ENCODE data around the gene FAM53B. TPM values are rescaled to one million over a fixed set of nuclear protein-coding genes. Genes with fewer than 3 reads are reported as not detected.

Gene FAM53B
- total RNA-seq, 4 donors from 2014 or later, result 21.9 to 42.6 (median 32.2) TPM

GRCh38 chr10:124693801-124694416 lies 50.3 kb downstream of the FAM53B start:
- ATAC-seq (ENCODE audit: low FRiP score), result no peak
- TF ChIP-seq CTCF (IDR thresholded peaks at IDR 0.05), result no peak
- DNase-seq (ENCODE audit: low spot score), result no peak

- DNase-seq (ENCODE audit: low spot score) (no peak), ATAC-seq (ENCODE audit: low FRiP score) (no peak)
- TF ChIP-seq CTCF (IDR thresholded peaks at IDR 0.05), result no peak
Measured at GRCh38 chr10:124693396-124693795, 50.8 kb downstream of the FAM53B start.

DNA sequence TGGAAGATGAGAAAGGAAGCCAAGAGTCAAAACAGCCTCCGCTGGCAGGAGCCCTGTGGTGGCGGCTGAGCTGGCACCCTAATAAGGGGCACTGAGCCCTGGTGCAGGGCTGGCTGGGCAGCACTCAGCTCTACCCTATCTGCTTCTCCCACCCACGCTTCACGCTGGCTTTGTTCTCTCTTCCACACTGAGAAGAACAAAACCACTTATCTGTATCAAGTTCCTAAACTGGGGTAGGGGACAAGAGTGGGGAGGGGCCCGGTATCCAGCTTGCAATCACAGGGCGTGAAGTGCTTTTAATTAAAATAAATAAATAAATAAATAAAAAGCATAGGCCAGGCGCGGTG lies 52.1 kb downstream of the FAM53B start:
- DNase-seq (ENCODE audit: low spot score) (no peak), ATAC-seq (ENCODE audit: low FRiP score) (no peak)
- no peak for TF ChIP-seq CTCF (IDR thresholded peaks at IDR 0.05)

DNA sequence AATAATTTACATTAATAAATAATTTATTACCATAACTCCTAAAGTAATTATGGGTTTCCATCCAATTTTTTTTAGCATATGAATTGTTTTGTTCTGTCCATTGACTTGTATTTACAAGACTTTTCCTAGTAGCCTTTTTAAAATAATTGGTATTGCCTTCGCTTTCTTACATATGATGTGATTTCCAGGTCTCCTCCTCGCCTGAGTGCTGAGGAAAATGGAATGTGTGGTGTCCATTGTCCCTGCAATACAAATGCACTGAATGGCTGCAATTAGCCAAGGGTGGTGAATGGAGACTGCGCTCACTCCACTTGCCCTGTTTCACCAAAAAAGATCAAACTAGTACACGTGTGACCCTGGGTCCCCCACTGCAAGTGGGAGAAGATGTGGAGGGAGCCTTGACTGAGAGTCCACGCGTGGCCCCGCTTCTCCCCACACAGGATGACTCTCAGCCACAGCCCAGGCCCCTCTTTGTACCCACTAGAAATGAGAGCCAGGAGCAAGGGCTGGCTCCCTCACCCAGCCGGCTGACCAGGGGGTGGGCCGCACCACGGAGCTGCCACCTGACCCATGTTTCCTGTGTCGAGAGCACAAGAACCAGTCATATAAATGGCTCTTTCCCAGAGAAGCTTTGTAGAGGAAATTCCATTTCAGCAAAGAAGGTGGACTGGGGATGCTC lies 52.6 kb downstream of the FAM53B start:
- TF ChIP-seq CTCF (IDR thresholded peaks at IDR 0.05), result no peak
- ATAC-seq (ENCODE audit: low FRiP score) (no peak), DNase-seq (ENCODE audit: low spot score) (no peak)

DNA sequence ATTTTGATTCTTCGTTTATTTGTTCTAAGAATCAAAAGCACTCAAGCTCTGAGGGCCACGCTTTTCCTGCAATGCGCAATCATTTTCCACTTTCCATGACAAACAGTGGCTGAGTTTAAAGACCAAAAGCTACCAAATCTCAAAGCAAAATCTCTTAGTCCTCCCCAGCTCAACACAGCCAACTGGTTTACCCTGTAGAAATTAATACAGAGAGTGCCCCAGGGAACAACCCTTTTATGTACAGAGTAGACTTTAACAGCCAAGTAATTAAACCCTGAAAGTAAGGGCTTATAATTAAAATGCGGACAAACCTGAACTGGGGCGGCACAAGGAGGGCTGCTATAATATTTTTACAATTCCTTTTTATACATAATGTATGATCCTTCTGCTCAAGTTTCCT lies 53.2 kb downstream of the FAM53B start:
- ATAC-seq (ENCODE audit: low FRiP score), result no peak
- DNase-seq (ENCODE audit: low spot score), result no peak
- TF ChIP-seq CTCF (IDR thresholded peaks at IDR 0.05), result no peak

- no peak for DNase-seq (ENCODE audit: low spot score)
- TF ChIP-seq CTCF (IDR thresholded peaks at IDR 0.05), result no peak
- no peak for ATAC-seq (ENCODE audit: low FRiP score)
Measured at GRCh38 chr10:124689911-124690498, 54.2 kb downstream of the FAM53B start.

Data from omental fat pad (tissue), 4 donors.